Dermis microvascular lymphatic vessel endothelial cell (primary cell): ENCODE data around the gene UNC5B. TPM values are rescaled to one million over a fixed set of nuclear protein-coding genes. Genes with fewer than 3 reads are reported as not detected.

Experiments used
- DNase-seq, 2 donors: peaks; one replicate each; pipeline versions ENCODE4 v3.0.0 to v3.0.0-alpha.2; 2010; ENCODE audit warnings: low read depth in 2 of 2
- total RNA-seq: library from RNA; depleted of rRNA; stranded (reverse); fragments of >200 nt; gene quantifications from 2 replicates; pipeline ENCODE4 v1.2.1, GENCODE V29; 2014

Gene UNC5B
- total RNA-seq: 14.8 and 18.1 TPM in 2 replicates

GRCh38 chr10:71212318-71213126 is at the start of gene UNC5B:
TSS of gene UNC5B (plus strand) at chr10:71212570. CDS start at chr10:71212986, 416 bp downstream.
- DNase-seq: peak; percentile 71 to 91

DNA sequence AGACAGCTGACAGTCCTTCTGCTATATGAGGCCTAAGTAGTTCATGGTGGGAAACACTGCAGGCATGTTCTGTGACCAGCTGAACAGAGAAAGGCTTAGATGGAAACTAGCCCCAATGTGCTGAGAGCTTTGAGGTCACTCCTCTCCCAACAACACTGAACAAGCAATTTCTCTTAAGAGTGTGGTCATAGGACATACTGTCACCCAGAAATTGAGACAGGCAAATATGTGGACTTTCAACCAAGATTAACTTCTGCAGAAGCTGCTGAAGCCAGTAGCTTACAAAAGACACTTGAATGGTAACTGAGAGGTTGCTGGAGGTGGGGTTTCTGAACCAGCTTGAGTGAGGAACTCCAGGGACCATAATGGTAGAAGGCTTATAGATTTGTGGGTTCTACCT is 38.9 kb upstream of the UNC5B start:
- no peak for DNase-seq

DNA sequence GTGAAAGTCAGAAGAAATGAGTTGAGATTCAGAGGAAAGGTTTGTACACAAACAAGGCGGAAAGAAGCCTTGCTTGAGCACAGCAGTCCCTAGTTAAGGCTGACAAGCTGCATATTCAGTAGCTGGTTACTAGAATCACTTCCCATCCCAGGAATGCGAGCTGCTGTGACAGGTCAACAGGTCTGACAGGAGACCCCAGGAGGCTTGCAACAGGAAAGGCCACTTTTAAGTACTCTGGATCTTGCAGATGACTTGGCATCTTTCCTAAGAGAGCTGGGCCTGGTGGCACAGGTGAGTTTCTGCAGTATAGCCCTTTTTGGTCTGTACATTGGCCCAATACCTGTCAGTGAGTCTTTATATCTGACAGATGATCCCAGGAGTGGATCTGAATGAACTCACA is 35.7 kb upstream of the UNC5B start:
- DNase-seq: no peak

GRCh38 chr10:71177651-71178199 is 34.6 kb upstream of the UNC5B start:
- no peak for DNase-seq

- DNase-seq: no peak
Observed at GRCh38 chr10:71178880-71179279, 33.5 kb upstream of the UNC5B start.

DNA sequence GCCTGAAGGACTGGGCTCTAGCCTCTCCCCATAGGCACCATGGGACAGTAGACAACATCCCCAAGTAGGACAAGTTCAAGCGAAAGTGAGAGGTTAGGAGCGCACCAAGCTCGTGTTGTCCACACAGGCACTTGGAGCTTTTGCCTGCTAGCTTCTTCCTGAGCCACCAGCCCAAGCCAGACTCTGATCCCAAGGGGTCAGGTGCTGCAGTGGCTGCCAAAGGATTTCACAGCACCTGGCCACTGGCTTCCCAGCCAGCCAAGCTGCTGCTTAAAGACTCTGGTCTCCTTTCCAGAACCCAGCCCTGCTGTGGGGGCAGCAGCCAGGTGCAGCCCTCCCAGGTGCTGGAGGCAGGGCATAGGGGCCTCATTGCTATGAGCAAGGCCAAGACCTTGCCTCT is 33.0 kb upstream of the UNC5B start:
- DNase-seq: no peak

DNA sequence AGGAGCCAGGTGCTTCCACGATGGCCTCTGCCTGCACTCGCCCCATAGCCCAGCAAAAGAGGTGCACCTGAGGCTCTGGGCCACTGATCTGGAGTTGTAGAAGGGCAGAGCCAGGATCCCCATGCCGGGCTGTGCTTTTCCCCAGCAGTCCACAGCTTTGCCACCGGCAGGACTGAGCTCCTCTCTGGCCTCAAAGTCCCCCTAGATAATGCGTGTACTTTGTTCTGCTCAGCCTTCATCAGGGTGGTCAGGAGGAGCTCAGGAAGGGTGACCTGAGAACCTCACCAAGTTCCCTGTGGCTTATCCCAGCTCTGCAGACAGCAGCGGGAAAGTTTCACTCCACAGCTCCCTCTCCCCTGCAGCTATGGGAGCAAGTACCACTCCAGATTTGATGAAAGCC is 27.9 kb upstream of the UNC5B start:
- no peak for DNase-seq

GRCh38 chr10:71185209-71185608 is 27.2 kb upstream of the UNC5B start:
- no peak for DNase-seq

DNA sequence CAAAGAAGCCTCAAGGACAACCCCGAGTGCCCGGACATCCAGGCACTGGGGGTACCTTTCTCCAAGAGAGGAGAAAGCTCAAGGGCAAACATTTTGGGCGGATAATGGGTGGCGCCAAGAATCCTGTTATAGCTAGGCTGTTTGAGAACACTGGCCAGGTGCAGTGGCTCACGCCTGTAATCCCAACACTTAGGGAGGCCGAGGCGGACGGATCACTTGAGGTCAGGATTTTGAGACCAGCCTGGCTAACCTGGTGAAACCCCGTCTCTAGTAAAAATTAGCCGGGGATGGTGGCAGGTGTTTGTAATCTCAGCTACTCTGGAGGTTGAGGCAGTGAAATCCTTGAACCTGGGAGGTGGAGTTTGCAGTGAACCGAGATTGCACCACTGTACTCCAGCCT is 25.2 kb upstream of the UNC5B start:
- DNase-seq: no peak

- DNase-seq: peak; percentile 11 to 12
Observed at GRCh38 chr10:71187600-71187999, 24.8 kb upstream of the UNC5B start.

DNA sequence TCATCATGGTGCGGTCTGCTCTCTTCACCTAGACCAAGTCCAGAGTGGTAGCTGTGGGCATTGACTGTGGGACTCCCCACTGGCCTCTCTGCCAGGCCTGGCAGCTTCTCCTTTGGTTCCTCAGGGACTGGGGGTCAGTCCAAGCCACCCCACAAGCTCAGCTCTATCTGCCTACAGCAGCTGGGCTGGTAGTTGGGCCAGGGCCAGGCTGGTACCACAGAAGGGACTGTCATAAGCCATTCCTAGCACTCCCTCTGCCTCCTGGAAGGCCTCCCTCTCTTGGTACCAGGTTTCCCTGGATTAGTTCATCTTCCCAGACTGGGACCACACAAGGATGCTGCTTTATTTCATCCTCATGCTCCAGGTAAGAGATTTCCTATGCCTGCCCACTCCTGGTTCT is 24.2 kb upstream of the UNC5B start:
- no peak for DNase-seq

DNA sequence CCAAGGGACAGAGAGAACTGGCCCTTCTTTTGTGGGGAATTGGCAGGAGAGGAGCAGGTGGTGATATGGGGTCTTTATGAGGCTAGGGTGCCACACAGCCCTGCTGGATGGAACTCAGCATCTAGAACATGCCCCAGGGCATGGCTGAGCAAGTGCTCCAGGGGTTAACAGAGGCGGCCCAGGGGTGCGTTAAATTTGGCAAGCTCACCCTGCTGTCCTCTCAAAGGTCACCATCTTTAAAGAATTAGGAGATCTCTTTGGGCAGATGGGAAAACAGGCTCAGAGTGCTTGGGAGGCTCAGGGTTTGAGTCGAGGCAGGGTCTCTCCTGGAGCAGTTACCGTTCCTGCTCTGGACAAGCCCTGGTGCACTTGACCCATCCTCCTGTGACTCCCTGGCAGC is 21.4 kb upstream of the UNC5B start:
- no peak for DNase-seq

- no peak for DNase-seq
Observed at GRCh38 chr10:71191551-71192076, 20.8 kb upstream of the UNC5B start.

- DNase-seq: no peak
Observed at GRCh38 chr10:71193516-71193915, 18.9 kb upstream of the UNC5B start.

- DNase-seq: no peak
Observed at GRCh38 chr10:71197955-71198354, 14.4 kb upstream of the UNC5B start.

- no peak for DNase-seq
Observed at GRCh38 chr10:71201849-71202248, 10.5 kb upstream of the UNC5B start.

DNA sequence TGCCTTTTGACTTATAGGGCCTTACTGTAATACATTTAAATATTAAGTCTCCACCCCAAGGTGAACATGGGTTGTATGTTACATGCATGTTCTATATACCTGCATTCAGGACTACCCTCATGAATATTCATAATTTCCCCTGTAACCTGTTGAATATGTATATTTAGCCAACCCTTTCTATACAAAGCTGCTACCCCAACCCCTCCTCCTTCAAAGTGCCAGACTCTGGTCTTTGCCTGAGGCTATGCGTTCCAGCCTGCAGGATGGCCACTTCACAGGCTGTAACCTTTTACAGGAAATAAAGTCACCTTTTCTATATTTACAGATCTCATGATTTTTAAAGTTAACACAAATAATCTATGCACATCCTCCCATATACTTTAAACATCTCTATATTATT is 10.1 kb upstream of the UNC5B start:
- no peak for DNase-seq

GRCh38 chr10:71203124-71203523 is 9.2 kb upstream of the UNC5B start:
- no peak for DNase-seq

DNA sequence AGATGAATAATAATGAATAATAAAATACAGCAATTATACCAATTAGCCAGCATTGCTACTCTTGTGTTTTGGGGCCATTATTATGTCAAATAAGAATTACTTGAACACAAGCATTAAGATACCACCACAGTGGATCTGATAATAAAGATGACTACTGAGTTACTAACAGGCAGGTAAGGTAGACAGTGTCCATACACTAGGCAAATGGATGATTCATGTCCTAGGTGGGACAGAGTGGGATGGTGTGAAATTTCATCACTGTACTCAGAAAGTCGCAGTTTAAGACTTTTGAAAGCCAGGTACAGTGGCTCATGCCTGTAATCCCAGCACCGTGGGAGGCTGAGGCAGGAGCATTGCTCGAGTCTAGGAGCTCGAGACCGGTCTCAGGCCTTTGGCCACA is 8.7 kb upstream of the UNC5B start:
- DNase-seq: no peak

GRCh38 chr10:71204746-71205145 is 7.6 kb upstream of the UNC5B start:
- no peak for DNase-seq

DNA sequence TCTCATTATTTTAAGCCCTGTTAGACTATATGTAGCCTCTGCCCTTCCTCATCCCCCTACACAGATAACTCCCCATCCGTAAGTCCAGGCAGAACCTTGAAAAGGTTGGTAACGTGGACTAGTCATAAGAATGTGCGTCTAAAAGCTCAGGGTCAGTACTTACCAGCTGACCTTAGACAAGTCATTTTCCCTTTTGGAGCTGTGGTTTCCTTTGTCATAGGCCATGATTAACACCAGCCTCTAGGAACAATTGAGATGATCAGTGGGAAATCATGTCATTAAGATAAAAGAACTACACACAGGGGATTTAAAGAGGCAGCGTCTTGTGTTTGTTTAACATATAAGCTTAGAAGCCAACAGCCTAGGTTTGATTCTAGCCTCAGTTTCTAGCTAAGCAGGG is 6.9 kb upstream of the UNC5B start:
- DNase-seq: peak in 1 of 2 donors; percentile 50

- DNase-seq: no peak
Observed at GRCh38 chr10:71206911-71207310, 5.5 kb upstream of the UNC5B start.

- no peak for DNase-seq
Observed at GRCh38 chr10:71207578-71207977, 4.8 kb upstream of the UNC5B start.
